GM12865 (cell line): ENCODE results near the gene PPTC7.
"Not testable (repeated sequence)": the region's sequence is repeated elsewhere in the genome, so short reads cannot be mapped to it uniquely, and the experiment has no call there.

Experiments
- DNase-seq: peaks from one replicate; pipeline ENCODE4 v3.0.0; 2010; ENCODE audit warnings: low read depth
- H3K4me3 ChIP-seq: 2 replicates; pipeline ENCODE4 v1.5.1; 2011; ENCODE audit warnings: mild to moderate bottlenecking, low read depth, low read length, control low read depth
- TF ChIP-seq, protein P1 (sequence below): IDR thresholded peaks from 2 replicates; pipeline ENCODE4 v1.5.1; 2011; ENCODE audit warnings: low read length, control low read depth, low read depth, inconsistent platforms; ENCODE audit not compliant: insufficient read depth; ENCODE audit errors: missing control alignments

Gene PPTC7

DNA sequence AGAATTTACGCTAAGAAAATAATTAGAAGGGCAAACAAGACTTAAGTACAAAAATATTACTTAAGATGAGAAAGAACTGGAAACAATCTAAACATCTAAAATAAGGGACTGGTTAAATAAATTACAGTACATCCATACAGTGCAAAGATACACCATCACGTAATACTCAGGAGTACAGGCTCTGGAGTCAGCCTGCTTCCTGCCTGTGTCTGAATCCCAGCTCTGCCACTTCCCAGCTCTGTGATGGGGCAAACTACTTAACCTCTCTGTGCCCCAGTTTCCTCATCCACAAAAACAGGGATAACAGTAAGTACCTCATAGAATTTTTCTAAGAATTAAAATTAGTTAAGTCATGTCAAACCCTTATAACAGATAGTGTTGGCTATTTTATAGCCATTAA is 36.0 kb downstream of the PPTC7 start:
- TF ChIP-seq, protein P1, sequence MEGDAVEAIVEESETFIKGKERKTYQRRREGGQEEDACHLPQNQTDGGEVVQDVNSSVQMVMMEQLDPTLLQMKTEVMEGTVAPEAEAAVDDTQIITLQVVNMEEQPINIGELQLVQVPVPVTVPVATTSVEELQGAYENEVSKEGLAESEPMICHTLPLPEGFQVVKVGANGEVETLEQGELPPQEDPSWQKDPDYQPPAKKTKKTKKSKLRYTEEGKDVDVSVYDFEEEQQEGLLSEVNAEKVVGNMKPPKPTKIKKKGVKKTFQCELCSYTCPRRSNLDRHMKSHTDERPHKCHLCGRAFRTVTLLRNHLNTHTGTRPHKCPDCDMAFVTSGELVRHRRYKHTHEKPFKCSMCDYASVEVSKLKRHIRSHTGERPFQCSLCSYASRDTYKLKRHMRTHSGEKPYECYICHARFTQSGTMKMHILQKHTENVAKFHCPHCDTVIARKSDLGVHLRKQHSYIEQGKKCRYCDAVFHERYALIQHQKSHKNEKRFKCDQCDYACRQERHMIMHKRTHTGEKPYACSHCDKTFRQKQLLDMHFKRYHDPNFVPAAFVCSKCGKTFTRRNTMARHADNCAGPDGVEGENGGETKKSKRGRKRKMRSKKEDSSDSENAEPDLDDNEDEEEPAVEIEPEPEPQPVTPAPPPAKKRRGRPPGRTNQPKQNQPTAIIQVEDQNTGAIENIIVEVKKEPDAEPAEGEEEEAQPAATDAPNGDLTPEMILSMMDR = no peak
- no peak overlapping the region for H3K4me3 ChIP-seq
- DNase-seq = no peak

DNA sequence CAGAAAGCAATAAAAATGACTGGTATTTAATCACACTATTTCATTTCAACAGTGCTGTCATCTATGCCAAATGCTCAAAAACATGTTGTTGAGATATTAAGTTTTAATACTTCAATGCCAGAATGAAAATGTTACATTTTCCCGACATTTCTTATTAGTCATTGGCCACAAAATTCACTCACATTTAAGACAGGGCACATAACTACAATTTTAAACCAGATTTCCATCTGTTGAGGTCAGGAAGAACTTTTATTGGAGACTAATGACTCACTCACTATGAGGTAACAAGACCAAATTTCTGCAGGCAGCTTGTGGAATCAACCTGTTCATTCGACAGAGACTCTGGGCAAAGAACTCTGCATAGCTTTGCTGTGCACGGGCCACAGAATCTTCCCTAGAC is 36.8 kb downstream of the PPTC7 start:
- DNase-seq = no peak

DNA sequence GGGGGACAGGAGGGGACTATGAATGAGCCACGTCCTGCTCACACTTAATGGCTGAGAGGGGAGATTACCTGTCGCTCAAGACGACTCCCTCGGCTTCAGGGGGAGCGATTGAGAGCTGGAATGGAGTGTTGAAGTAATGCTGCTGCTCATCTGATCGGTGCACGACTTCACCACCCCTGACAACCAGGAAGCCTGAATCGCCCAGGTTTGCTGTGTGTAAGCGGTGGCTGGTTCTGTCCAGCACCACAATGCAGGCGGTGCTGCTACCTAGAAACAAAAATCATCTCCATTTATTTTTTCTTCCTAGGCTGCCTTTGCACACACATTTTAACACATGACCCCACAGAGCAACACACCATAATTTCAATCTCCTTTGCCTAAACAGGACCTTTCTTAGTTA is 37.3 kb downstream of the PPTC7 start:
- H3K4me3 ChIP-seq = no peak overlapping the region
- TF ChIP-seq, protein P1 = no peak
- DNase-seq = no peak

More for the DNA sequence above, 36.8 kb downstream of the PPTC7 start:
- H3K4me3 ChIP-seq = no peak overlapping the region
- TF ChIP-seq, protein P1 = no peak

DNA sequence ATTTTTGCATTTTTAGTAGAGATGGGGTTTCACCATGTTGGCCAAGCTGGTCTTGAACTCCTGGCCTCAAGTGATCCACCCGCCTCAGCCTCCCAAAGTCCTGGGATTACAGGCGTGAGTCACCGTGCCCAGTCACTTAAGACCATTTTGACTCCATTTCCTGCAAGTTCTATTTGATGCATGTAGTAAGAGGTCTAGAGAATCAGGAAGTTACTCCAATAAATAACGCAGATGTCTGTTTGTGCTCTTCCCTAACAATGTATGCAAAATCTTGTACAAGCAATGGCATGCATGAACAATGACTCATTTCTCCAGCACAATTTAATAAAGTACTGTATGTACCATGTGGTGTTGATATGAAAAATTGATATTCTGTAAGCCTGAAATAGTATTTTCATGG is 37.9 kb downstream of the PPTC7 start:
- not testable (repeated sequence) for DNase-seq, H3K4me3 ChIP-seq

DNA sequence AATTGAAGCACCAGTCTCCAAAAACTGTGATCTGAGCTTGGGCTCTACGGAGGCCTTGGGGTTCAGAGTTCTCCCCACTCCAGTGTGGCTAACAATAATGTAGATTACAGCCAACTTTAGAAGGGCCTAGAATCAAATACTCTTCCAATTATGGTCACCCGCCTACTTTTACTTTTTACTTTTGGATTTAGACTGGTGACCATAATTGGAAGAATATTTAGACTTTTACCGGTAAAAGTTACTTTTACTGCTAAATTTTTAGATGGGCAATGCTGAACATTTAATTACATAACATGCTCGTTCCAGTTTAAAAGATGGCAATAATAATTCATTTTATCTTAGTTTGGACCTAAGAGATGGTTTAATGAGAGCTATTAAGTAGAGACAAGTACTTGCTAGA is 39.2 kb downstream of the PPTC7 start:
- no peak overlapping the region for H3K4me3 ChIP-seq
- no peak for DNase-seq
- TF ChIP-seq, protein P1 = no peak

DNA sequence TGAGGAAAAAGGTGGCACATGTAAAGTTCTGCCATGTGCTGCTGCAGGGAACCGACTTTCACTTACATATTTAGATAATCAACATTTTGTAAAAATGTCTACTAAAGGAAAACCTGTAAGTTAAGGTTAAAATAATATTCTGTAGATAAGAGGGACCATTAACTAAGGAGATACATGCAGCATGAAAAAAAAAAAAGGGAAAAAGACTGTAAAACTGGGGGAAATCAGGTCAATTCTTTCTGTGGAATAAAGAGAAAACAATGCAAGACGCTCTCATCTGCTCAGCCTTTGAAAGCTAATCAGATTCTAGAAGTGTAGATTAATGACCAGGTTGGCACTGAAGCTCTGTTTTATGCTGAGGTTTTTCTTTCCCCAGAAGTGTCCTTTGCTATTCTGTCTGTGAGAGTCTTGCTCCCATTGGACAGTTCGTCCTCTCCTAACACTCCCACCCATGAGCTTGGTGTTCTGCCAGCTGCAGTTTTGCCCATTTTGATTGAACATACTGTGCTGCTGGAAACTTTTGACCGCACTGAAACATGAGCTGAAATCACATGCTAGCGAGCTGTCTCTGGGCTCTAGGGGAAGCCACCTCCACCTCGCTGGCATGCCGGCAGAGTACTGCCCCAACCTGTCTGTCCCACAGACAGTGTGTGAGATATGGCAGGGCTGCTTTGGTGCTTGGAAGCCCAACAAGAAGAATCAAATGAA is 39.7 kb downstream of the PPTC7 start:
- peak overlapping the region; percentile 31 for H3K4me3 ChIP-seq
- peak; percentile 74 for DNase-seq
- TF ChIP-seq, protein P1 = no peak

DNA sequence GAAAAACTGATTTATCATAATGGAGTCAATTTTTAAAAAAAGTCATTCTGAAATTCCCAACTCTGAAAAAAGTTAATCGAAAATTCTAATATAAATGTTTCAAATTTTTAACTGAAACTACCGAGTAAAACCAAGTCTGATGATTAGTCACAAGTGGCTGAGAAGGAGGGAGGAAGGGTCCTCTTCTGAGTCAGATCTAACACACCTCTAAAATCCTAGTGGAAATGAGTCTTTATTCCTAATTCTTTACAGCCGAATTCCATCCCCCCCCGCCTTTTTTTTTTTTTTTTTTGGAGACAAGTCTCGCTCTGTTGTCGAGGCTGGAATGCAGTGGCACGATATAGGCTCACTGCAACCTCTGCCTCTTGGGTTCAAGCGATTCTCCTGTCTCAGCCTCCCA is 43.1 kb downstream of the PPTC7 start:
- no peak overlapping the region for H3K4me3 ChIP-seq
- no peak for DNase-seq
- TF ChIP-seq, protein P1 = no peak
